NT2/D1 (cell line): ENCODE results near the gene EEF1G.
A peak's percentile ranks its signal among the peaks of the same experiment; 100 is the strongest.

Experiments
- DNase-seq: peaks from one replicate; pipeline ENCODE4 v3.0.0-alpha.2; 2011; ENCODE audit warnings: low read depth, low spot score
- H3K27me3 ChIP-seq: 2 replicates; pipeline ENCODE4 v1.6.0; 2011; ENCODE audit warnings: mild to moderate bottlenecking; ENCODE audit not compliant: insufficient read length, insufficient read depth
- H3K36me3 ChIP-seq: 2 replicates; pipeline ENCODE4 v1.6.1; 2011; ENCODE audit warnings: mild to moderate bottlenecking, low read length, mixed read lengths; ENCODE audit not compliant: insufficient read depth, insufficient read length
- H3K4me1 ChIP-seq: 2 replicates; pipeline ENCODE4 v1.5.1; 2011; ENCODE audit not compliant: insufficient read depth, insufficient read length
- H3K4me3 ChIP-seq: 2 replicates; pipeline ENCODE4 v1.5.1; 2011; ENCODE audit warnings: low read depth; ENCODE audit not compliant: insufficient read length
- H3K9ac ChIP-seq: 2 replicates; pipeline ENCODE4 v1.6.0; 2011; ENCODE audit warnings: low read depth; ENCODE audit not compliant: insufficient read length
- H3K9me3 ChIP-seq: 2 replicates; pipeline ENCODE4 v1.5.1; 2011; ENCODE audit warnings: mild to moderate bottlenecking, low read length; ENCODE audit not compliant: insufficient read depth
- SUZ12 ChIP-seq: IDR thresholded peaks from 2 replicates; pipeline ENCODE4 v1.6.1; 2011; ENCODE audit not compliant: insufficient read length, insufficient read depth; ENCODE audit errors: extremely low read depth
- YY1 ChIP-seq: IDR thresholded peaks from 2 replicates; pipeline ENCODE4 v1.6.1; 2011; ENCODE audit not compliant: insufficient read length, insufficient read depth
- ZNF274 ChIP-seq: IDR thresholded peaks from 2 replicates; pipeline ENCODE4 v1.6.1; 2011; ENCODE audit warnings: mild to moderate bottlenecking, low read depth, low read length

EEF1G gene

GRCh38 chr11:62614275-62614674 lies 40.6 kb upstream of the EEF1G start:
- Histone ChIP-seq H3K9me3 (no peaks in the 10 kb centered on the region), H3K27me3 (no peaks in the 10 kb centered on the region), H3K36me3 (peaks cover 35% of the 10 kb centered on the region), H3K4me3 (no peak overlapping the region), H3K4me1 (peaks cover 28% of the 10 kb centered on the region), H3K9ac (no peak overlapping the region)
- DNase-seq = no peak
- TF ChIP-seq ZNF274 (no peak), SUZ12 (no peak), YY1 (no peak)

DNA sequence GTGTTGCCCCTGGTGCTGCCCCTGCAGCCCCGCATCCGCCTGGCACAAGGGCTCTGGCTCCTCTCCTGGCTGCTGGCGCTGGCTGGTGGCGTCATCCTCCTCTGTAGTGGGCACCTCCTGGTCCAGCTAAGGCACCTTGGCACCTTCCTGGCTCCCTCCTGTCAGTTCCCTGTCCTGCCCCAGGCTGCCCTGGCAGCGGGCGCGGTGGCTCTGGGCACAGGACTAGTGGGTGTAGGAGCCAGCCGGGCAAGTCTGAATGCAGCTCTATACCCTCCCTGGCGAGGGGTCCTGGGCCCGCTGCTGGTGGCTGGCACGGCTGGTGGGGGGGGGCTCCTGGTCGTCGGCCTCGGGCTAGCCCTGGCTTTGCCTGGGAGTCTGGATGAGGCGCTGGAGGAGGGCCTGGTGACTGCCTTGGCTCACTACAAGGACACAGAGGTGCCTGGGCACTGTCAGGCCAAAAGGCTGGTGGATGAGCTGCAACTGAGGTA lies 39.6 kb upstream of the EEF1G start:
- H3K4me1 ChIP-seq = peaks cover 28% of the 10 kb centered on the region
- peaks cover 36% of the 10 kb centered on the region for H3K36me3 ChIP-seq
- no peak for DNase-seq
- H3K4me3 ChIP-seq = peak overlapping the region; percentile 0
- H3K27me3 ChIP-seq = no peaks in the 10 kb centered on the region
- TF ChIP-seq YY1 (no peak), SUZ12 (no peak), ZNF274 (no peak)
- peak overlapping the region; percentile 2 for H3K9ac ChIP-seq
- no peaks in the 10 kb centered on the region for H3K9me3 ChIP-seq

DNA sequence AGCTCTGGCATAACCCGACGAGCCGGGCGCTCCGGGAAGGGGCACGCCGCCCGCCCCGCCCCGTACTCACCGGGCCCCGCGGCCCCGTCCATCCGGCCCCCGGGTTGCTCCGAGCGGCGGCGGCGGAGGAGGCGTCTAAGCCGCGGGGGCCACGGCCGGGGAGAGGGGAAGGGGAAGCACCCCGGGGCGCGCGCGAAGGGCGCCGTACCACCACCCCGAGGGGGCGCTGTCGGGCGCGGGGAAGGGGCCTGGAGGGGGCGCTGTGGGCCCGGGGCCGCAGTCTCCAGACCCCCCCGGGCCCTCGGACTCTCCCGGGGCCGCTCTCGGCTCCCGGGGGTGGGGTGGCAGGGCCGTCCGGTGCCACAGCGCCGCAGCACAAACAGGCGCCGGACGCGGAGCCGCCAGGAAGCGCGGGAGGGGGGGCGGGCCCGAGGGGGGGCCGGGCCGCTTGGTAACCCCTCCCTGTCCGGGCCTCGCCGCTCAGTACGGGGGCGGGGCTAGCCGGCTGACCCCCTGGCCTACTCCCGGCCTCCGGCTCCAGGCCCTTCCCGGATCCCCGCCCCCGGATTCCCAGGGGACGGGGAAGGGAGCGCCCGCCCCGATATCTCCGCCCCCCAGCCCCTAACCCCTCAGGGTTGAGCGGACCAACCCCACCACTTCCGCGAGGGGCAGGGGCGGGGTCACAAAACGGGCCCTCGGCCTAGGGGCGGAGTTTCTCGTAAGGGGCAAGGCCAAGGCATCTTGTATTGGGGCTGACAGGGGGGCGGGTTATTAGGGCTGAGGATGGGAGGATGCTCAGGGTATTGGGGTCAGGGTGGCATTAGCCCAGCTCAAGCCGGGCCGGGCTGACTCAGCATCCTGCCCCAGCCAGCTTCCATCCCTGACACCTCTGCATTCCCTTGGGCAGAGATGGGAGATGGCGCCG lies 38.9 kb upstream of the EEF1G start, which contains the start of the genes EML3 and ROM1:
Gene EML3 (minus strand): TSS at position 410 of the 925 bp plus-strand sequence. CDS start 318 bp downstream, at position 92.
Gene ROM1 (plus strand): TSS at position 892 of the 925 bp plus-strand sequence. CDS start 25 bp downstream, at position 917.
- Histone ChIP-seq H3K4me1 (peaks cover 28% of the 10 kb centered on the region), H3K36me3 (peaks cover 40% of the 10 kb centered on the region), H3K9ac (peak within 1 kb of the TSS; percentile 92), H3K4me3 (peak within 1 kb of the TSS; percentile 78), H3K9me3 (no peaks in the 10 kb centered on the region), H3K27me3 (no peaks in the 10 kb centered on the region)
- TF ChIP-seq SUZ12 (no peak), ZNF274 (no peak), YY1 (no peak)
- DNase-seq = peak; percentile 84

DNA sequence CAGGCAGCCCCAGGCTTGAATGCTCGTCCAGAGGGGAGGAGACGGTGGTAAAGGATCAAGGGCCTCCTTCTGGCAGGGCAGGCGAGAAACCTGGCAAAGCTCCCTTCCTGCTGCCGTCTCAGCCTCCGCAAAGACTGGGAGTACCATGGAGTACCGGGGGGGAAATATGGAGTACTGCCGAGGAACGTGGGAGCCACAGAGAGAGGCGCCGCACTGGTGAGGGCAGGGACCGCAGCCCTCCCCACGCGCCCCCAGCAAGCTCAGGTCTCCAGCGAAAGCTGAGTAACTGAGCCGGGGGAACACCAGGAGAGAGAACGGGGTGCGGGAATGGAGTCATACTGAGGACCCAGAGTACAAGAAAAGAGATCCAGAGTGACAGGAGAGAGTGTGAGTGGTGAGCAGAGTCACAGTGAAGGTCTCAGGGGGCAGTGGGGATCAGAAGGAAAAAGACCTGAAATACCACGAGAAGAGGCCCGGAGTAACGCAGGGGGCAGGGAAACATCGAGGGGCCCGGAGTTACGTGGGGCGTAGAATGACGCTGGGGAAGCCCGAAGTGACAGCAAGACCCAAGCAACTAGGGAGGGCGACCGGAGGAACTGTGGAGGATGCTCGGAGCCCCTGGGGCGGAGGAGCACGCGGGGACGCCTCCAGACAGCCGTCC lies 38.1 kb upstream of the EEF1G start:
- no peak for DNase-seq

GRCh38 chr11:62610814-62611704 lies 37.4 kb upstream of the EEF1G start:
- no peaks in the 10 kb centered on the region for H3K27me3 ChIP-seq
- H3K4me3 ChIP-seq = peak overlapping the region; percentile 78
- no peaks in the 10 kb centered on the region for H3K9me3 ChIP-seq
- peaks cover 28% of the 10 kb centered on the region for H3K4me1 ChIP-seq
- DNase-seq = no peak
- H3K9ac ChIP-seq = peak overlapping the region; percentile 92
- TF ChIP-seq ZNF274 (no peak), YY1 (no peak), SUZ12 (no peak)
- H3K36me3 ChIP-seq = peaks cover 27% of the 10 kb centered on the region

More for the DNA sequence above, 38.1 kb upstream of the EEF1G start:
- Histone ChIP-seq H3K9ac (peak overlapping the region; percentile 92), H3K9me3 (no peaks in the 10 kb centered on the region), H3K27me3 (no peaks in the 10 kb centered on the region), H3K36me3 (peaks cover 35% of the 10 kb centered on the region), H3K4me1 (peaks cover 28% of the 10 kb centered on the region), H3K4me3 (peak overlapping the region; percentile 78)
- TF ChIP-seq ZNF274 = no peak
- no peak for TF ChIP-seq SUZ12
- no peak for TF ChIP-seq YY1

DNA sequence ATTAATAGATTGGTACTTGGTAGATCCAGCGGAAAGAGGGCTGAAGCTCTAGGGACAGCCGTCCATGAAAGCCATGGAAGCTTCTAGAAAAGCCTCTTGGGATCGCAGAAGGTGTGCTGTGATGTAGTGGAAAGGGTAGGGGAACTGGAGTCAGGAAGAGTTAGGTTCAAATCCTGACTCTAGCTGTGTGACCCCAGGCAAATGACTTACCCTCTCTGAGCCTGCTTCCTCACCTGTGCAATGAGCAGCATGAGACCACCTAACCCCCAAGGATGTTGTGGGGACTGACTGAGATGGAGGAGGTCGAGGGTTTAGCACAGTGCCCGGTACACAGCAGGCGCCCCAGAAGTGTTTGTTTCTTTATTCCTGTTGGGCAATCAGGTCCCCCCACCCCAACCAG lies 36.7 kb upstream of the EEF1G start:
- DNase-seq = no peak
- H3K36me3 ChIP-seq = peaks cover 25% of the 10 kb centered on the region
- H3K4me1 ChIP-seq = peaks cover 31% of the 10 kb centered on the region
- H3K9ac ChIP-seq = peak overlapping the region; percentile 92
- H3K27me3 ChIP-seq = no peaks in the 10 kb centered on the region
- TF ChIP-seq SUZ12 (no peak), ZNF274 (no peak), YY1 (no peak)
- H3K4me3 ChIP-seq = no peak overlapping the region
- H3K9me3 ChIP-seq = no peaks in the 10 kb centered on the region
